GM19463 (cell line): ENCODE measurements around the gene SCAPER.
"Not testable (repeated sequence)": the region's sequence is repeated elsewhere in the genome, so short reads cannot be mapped to it uniquely, and the experiment has no call there.

ENCODE experiments used
- ATAC-seq: cut with Tn5 transposase; IDR thresholded peaks from one replicate; pipeline ENCODE4 v1.9.1; 2021; ENCODE audit warnings: mild to moderate bottlenecking, moderate library complexity; ENCODE audit not compliant: unreplicated experiment

The SCAPER gene

DNA sequence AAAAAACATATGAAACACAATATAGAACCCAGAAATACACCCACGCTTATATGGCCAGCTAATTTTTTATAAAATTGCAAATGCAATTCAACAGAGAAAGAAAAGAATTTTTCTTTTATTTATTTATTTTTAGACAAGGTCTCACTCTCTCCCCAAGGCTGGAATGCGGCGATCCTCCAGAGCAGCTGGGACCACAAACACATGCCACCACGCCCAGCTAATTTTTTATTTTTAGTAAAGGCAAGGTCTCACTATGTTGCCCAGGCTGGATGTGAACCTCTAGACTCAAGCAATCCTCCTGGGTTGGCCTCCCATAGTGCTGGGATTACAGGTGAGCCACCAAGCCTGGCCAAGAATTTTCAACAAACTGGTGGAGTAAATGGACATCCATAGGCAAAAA is 117.9 kb downstream of the SCAPER start:
- no peak for ATAC-seq

DNA sequence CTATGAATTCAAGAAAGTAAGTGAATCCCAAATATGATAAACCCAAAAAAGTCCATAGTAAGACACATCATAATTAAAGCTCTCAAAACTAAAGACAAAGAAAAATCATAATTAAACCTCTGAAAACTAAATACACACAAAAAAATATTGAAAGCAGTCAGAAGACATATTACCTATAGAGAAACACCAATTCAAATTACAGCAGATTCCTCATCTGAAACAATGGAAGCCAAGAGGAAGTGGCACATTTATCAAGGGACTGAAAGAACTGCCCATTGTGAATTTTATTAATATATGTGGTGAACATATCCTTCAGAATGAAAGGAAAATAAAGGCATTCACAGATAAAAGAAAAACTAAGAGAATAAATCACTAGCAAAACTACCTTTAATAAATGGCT is 128.2 kb downstream of the SCAPER start:
- ATAC-seq, result no peak

DNA sequence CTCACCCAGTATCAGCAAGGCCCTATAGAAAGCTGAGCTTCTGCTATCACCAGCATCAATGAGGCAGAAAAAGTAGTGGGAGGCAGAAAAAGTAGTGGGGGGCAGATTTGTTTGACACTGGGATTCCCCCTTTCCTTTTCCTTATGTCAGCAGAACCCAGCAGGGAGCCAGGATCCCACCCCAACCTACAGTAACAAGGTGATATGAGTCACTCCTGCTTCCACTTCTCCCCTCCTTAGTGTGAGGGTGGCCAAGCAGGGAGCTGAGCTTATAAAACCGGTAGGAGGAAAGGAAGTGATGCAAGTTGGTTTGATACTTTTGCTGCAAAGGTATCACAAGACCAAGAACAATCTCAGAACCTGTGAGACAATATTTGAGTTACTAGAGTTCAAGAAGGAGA is 128.7 kb downstream of the SCAPER start:
- ATAC-seq, result no peak

DNA sequence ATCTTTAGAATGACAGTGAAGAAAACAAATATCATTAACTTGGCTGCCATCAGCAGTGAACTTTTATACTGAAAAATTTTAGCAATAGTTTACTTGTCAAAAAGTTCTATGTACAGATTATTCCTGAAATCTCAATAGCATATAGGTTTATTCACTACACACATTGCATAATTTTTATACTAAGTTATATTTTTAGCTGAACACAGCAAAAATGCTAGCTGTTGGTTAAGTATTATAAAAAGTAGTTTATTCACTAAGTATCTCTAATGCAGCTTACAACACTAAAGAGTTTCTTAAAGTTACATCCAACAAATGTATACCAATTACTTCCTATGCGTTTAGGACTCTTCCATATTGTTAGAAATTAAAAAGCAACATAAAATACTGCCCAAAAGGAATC is 131.9 kb downstream of the SCAPER start:
- no peak for ATAC-seq

DNA sequence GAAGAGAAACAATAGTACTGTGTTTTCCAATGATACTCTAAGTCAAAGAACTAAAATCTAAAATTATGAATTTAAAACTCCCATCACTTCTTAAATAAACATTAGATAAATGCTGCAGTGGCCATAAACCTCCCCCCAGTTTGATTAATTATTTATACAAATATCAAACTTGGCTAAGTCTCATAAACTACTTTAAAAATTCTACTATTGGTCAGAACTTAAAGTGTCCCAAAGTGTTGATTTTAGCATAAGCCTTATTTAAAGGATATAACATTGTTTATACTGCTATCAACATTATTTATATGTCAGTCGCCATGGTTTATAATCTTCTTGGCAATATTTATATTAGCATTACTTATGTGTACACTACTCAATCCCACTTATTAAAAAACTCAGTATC is 132.4 kb downstream of the SCAPER start:
- no peak for ATAC-seq

DNA sequence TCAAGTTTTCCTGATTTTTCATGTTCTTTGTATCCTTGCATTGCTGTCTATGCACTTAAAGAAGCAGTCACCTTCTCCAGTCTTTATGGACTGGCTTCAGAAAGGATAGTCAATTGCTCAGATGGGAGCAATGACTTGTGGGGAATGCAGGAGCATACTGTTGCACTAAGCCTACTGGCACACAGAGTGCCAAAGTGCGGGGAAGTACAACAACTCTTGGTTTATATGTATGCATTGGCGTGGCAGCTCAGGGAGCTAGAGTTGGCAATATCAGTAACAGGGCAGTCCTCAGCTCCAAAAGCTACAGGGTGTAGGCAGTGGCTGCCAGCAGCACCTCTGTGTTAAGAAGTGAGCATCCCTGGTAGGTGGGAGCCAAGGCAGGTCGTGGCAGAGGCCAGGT is 141.1 kb downstream of the SCAPER start:
- no peak for ATAC-seq

DNA sequence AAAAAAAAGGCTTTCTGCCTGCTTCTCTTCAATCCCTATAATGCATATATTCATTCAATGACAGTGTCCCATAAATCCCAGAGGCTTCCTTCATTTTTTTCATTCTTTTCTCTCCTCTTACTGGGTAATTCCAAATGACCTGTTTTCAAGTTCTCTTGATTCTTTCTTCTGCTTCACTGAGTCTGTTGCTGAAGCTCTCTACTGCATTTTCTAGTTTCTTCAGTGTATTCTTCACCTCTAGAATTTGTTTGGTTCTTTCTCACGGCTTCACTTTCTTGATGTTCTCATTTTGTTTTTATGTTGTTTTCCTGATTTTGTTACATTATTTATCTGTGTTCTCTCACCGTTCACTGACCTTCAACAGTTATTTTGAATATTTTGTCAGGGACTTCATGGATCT is 141.6 kb downstream of the SCAPER start:
- no peak for ATAC-seq

DNA sequence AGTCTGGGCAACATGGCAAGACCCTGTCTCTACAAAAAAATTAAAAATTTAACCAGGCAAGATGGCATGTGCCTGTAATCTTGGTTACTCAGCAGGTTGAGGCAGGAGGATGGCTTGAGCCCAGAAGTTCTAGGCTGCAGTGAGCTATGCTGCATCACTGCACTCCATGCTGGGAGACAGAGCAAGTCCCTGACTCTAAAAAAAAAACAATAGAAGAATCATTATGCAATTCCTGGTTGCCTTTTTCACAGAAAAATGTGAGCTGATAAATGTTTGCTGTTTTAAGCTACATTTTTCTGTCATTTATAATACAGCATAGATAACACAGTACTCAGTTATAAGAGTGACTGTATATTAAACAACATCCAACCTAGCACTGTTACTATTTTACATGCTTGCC is 148.8 kb downstream of the SCAPER start:
- no peak for ATAC-seq

DNA sequence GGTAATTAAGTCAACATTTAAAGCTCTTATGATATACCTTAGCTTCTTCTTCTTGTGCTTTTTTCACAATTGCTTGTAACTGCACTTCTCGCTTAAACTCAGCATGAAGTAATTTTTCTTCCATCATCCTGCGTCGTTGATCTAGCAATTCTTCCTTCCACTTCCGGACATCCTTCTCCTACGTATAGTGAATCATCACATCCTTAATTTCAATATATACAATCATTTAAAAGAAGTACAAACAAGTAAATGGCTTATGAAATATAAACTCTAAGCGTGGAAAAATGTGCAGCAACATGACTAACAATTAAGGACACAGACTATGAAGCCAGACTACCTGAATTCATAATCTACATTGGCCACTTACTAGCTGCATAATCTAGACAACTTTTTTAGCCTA is 151.4 kb downstream of the SCAPER start:
- no peak for ATAC-seq

DNA sequence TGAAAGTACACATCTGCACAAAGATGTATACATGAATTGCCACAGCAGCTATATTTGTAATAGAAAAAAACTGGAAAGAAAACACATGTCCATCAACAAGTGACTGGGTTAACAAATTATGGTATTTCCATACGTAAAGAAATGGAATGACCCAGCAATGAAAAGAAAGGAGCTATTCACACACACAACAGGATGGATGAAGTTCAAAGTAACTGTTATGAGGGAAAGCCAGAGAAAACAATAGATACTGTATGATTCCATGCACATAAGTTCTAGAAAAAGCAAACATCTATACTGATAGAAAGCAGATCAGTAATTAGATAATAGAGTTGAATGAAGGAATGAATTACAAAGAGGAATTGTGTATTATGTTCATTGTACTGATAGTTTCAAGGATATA is 152.0 kb downstream of the SCAPER start:
- ATAC-seq, result no peak

DNA sequence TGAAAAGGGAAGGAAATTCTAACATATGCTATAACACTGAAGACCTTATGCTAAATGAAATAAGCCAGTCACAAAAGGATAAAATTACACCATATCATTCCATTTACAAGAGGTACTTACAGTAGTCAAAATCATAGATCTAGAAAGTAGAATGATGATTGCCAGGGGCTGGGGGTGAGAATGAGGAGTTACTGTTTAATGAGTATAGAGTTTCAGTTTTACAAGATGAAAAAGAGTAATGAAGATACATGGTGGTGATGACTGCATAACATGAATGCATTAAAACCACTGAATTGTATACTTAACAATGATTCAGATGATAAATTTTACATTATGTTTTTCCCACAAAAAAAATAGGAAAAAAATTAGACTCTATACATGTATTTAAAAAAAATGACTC is 152.6 kb downstream of the SCAPER start:
- no peak for ATAC-seq

DNA sequence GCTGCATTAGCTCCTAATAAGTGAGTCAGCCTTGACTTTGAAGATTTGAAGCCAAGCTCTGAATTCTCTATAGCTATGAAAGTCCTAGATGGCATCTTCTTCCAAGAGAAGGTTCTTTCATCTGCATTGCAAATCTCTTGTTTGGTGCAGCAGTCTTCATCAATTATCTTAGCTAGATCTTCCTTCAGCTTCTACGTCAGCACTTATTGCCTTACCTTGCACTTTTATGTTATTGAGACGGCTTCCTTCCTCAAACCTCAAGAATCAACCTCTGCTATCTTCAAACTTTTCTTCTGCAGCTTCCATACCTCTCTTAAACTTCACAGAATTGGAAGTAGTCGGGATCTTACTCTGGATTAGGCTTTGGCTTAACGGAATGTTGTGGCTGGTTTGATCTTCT is 167.6 kb downstream of the SCAPER start:
- ATAC-seq, result no peak

DNA sequence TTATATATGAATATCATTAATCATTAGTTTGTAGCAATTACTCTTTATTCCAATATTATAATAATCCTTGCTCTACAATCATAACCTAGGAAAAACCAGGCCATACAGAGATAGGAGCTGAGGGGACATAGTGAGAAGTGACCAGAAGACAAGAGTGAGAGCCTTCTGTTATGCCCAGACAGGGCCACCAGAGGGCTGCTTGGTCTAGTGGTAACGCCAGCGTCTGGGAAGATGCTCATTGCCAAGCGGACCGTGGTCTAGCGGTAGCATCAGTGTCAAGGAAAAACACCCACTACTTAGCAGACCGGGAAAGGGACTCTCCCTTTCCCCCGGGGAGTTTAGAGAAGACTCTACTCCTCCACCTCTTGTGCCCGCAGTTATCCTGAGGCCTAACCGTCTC is 172.8 kb downstream of the SCAPER start:
- not testable (repeated sequence) for ATAC-seq

DNA sequence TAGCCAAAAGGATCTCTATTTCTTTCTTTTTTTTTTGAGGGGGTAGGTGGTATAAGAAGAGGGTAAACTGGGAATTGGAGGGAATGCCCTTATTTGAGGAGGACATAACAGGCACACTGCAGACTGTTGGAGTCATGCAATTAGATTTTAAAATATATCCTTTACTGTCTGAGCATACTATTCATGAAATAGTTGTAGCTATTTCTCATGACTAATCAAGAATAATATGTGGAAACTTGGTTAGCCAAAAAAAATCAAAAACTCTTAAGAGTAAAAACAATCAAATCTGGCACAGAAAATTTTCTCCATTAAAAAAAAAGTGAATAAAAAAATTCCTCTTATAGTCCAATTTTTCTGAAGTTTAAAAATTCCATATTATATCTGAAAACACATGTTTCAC is 174.9 kb downstream of the SCAPER start:
- ATAC-seq, result no peak

DNA sequence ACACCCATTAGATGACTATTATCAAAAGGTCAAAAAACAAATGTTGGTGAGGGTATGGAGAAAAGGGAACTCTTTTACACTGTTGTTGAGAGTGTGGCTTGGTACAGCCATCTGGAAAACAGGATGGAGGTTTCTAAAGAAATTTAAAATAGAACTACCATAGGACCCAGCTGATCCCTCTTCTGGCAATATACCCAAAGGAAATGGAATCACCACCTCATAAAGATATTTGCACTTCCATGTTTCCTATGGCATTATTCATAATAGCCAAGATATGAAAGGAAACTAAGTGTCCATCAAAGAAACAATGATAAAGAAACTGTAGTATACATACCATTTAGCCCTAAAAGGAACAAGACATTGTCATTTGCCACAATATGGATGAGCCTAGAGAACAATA is 186.3 kb downstream of the SCAPER start:
- no peak for ATAC-seq

DNA sequence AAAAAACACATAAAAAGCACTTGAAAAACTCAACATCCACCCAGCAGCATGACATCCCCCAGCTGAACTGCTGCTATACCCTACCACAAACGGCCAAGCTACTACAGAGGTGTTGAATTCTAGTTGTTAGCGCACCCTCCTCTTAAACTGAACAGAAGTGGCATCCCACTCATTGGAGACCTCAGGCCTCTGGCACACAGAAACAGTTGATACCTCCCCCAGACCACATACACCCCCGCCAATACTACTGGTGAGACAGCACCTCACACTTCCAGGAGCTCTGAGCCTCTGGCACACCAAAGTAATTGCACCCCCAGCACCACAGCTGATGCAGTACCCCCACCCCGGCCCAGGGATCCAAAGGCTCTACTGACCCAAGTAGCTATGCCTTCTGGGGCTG is 190.2 kb downstream of the SCAPER start:
- ATAC-seq, result no peak

DNA sequence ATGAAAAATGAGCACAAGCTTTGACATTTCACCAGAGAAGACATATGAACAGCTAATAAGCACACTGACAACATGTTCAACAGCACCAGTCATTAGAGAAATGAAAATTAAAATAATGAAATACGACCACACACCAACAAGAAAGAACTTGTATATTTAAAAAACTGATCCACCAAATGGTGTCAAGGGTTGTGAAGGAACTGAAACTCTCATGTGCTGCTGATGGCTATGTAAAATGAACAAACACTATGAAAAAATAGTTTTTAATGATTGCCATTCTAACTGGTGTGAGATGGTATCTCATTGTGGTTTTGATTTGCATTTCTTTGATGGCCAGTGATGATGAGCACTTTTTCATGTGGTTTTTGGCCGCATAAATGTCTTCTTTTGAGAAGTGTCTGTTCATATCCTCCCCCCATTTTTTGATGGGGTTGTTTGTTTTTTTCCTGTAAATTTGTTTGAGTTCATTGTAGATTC is 193.8 kb downstream of the SCAPER start:
- ATAC-seq, result peak; percentile 71

DNA sequence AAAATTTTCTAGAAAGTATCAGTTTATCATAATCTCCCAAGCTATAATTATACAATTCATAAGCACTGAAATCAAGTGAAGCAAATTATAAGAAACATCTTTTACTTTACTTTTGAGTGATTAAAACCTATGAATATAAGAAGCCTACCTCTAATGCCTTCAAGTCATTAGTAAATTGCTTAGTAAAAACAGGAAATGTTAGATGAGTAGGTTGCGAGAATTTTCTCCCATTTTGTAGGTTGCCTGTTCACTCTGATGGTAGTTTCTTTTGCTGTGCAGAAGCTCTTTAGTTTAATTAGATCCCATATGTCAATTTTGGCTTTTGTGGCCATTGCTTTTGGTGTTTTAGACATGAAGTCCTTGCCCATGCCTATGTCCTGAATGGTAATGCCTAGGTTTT is 201.1 kb downstream of the SCAPER start:
- ATAC-seq, result not testable (repeated sequence)

DNA sequence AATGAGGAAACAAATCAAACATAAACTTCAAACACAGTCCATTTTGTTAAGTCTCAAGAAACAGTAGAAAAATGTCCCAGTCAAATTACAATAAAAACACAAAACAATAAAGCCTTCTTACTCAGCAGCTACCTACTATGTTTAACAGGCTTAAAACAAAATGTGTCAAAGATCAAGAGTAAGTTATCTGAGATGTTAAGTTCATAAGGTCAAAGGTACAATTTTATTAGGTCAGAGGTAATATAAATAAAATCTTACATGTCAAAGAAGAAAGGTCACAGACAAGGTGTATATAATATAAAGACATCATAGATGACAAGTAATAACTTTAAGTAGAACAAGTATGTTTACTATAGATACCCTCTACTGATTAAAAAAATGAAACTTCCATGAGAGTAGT is 208.3 kb downstream of the SCAPER start:
- no peak for ATAC-seq

DNA sequence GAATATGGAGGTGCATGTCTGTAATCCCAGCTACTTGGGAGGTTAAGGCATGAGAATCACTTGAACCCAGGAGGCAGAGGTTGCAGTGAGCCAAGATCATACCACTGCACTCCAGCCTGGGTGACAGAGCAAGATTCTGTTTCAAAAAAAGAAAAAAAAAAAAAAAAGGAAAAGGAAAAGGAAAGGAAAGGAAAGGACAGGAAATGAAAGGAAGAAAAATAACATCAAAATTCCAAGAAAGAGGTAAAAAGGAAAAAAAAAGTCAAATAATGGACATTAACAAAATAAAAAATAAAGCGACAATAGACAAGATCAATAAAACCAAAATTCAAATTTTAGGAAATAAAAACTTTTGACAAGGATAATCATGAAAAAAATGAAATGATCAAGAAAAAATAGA is 212.6 kb downstream of the SCAPER start:
- not testable (repeated sequence) for ATAC-seq

DNA sequence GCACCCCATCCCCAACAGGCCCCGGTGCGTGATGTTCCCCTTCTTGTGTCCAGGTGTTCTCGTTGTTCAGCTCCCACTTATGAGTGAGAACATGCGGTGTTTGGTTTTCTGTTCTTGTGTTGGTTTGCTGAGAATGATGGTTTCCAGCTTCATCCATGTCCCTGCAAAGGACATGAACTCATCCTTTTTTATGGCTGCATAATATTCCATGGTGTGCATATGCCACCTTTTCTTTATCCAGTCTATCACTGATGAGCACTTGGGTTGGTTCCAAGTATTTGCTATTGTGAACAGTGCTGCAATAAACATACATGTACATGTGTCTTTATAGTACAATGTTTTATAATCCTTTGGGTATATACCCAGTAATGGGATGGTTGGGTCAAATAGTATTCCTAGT is 217.5 kb downstream of the SCAPER start:
- not testable (repeated sequence) for ATAC-seq

DNA sequence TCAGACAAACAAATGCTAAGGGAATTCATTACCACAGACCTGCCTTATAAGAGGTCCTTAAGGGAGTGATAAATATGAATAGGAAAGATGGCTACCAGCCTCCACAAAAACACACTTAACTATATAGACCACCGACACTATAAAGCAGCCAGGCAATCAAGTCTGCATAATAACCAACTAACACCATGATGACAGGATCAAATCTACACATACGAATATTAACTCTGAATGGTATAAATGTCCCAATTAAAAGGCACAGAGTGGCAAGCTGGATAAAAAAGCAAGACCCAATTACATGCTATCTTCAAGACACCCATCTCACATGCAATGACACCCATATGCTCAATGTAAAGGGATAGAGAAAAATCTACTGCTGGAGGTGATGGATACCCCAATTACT is 221.1 kb downstream of the SCAPER start:
- ATAC-seq, result no peak

DNA sequence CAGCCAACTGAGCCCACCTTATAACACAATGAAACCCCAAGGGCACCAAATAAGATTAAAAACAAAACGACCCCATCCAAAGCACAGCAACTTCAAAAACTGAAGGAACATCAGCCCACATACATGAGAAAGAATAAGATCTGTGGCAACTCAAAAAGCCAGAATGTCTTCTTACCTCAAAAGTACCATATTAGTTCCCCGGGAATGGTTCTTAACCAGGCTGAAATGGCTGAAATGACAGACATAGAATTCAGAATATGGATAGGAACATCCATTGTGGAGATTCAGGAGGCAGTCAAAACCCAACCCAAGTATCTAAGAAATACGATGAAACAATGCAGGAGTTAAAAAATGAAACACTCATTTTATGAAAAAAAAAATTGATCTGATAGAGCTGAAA is 222.3 kb downstream of the SCAPER start:
- ATAC-seq, result no peak

DNA sequence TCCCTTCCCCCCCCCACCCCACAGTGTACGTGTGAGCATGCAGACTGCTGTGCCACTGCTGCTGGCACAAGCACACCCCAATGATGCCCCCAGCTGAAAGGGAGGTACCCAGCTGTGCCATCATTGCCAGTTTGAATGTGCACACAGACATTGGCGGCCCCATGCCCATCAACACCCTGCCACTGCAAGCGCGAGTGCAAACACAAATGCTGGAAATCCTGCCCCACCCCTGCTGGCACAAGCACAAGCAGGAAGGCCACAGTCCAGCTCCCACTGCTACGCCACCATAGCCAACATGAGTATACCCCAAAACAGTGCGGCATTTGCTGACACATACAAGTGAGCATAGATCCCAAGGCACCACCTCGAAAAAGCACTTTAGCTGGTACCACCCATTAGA is 222.9 kb downstream of the SCAPER start:
- no peak for ATAC-seq
